OCI-LY1 (cell line): ENCODE data around the gene GPRC5B.

Experiments
- H2AFZ ChIP-seq: fragments of 200-600 bp; sonication (generic), shearing (Covaris generic); 2 replicates; pipeline ENCODE4 v1.6.0; 2014; ENCODE audit warnings: antibody characterized with exemption, mild to moderate bottlenecking, low read length
- H3F3A ChIP-seq: fragments of 200-600 bp; sonication (generic), shearing (Covaris generic); 2 replicates; pipeline ENCODE4 v1.6.0; 2014; ENCODE audit warnings: mild to moderate bottlenecking, antibody characterized with exemption, low read length, moderate library complexity; ENCODE audit not compliant: insufficient read depth
- H3K27ac ChIP-seq: fragments of 200-600 bp; sonication (generic); 2 replicates; pipeline ENCODE4 v1.5.1; 2014; ENCODE audit warnings: low read length, mixed run types, mild to moderate bottlenecking, low read depth; ENCODE audit not compliant: poor library complexity, severe bottlenecking
- H3K27me3 ChIP-seq: fragments of 200-600 bp; sonication (generic); 2 replicates; pipeline ENCODE4 v1.6.0; 2014; ENCODE audit warnings: antibody characterized with exemption, mild to moderate bottlenecking, low read length, moderate library complexity; ENCODE audit not compliant: insufficient read depth
- H3K36me3 ChIP-seq: fragments of 200-600 bp; sonication (generic); 2 replicates; pipeline ENCODE4 v1.6.1; 2014; ENCODE audit warnings: mild to moderate bottlenecking, antibody characterized with exemption, low read length, moderate library complexity, mixed read lengths; ENCODE audit not compliant: insufficient read depth
- H3K4me1 ChIP-seq: fragments of 200-600 bp; sonication (generic); 2 replicates; pipeline ENCODE4 v1.5.1; 2014; ENCODE audit warnings: mild to moderate bottlenecking, low read length, moderate library complexity; ENCODE audit not compliant: insufficient read depth, severe bottlenecking
- H3K4me2 ChIP-seq: fragments of 200-600 bp; sonication (generic), shearing (Covaris generic); 2 replicates; pipeline ENCODE4 v1.6.1; 2014; ENCODE audit warnings: low read length
- H3K4me3 ChIP-seq: fragments of 200-600 bp; sonication (generic); 2 replicates; pipeline ENCODE4 v1.5.1; 2014; ENCODE audit warnings: low read length, low read depth, mild to moderate bottlenecking, mixed read lengths; ENCODE audit not compliant: poor library complexity, severe bottlenecking
- H3K79me2 ChIP-seq: fragments of 200-600 bp; shearing (Covaris generic); 2 replicates; pipeline ENCODE4 v1.6.1; 2016; ENCODE audit warnings: mixed run types, low read length, mixed read lengths; ENCODE audit not compliant: insufficient read depth
- H3K9ac ChIP-seq: fragments of 200-600 bp; sonication (generic), shearing (Covaris generic); 2 replicates; pipeline ENCODE4 v1.6.1; 2014; ENCODE audit warnings: mild to moderate bottlenecking, low read length, mixed read lengths
- H3K9me2 ChIP-seq: fragments of 200-600 bp; sonication (generic), shearing (Covaris generic); 2 replicates; pipeline ENCODE4 v1.6.1; 2014; ENCODE audit warnings: low read depth, mild to moderate bottlenecking, low read length, mixed read lengths
- H3K9me3 ChIP-seq: fragments of 200-600 bp; shearing (Covaris generic); 2 replicates; pipeline ENCODE4 v1.6.1; 2014; ENCODE audit warnings: low read length, mixed read lengths
- H4K20me1 ChIP-seq: fragments of 200-600 bp; sonication (generic), shearing (Covaris generic); 2 replicates; pipeline ENCODE4 v1.6.0; 2016; ENCODE audit warnings: mild to moderate bottlenecking, low read length; ENCODE audit not compliant: insufficient read depth
- CTCF ChIP-seq: fragments of 200-600 bp; sonication (generic), shearing (Covaris generic); IDR thresholded peaks from 2 replicates; pipeline ENCODE4 v1.5.1; 2017; ENCODE audit warnings: mild to moderate bottlenecking, antibody characterized with exemption, low read length, moderate library complexity, mixed read lengths
- EZH2 ChIP-seq: fragments of 200-600 bp; sonication (generic), shearing (Covaris generic); IDR thresholded peaks from 2 replicates; pipeline ENCODE4 v1.8.0; 2017; ENCODE audit warnings: borderline replicate concordance, mixed run types, mild to moderate bottlenecking, antibody characterized with exemption, low read length, moderate library complexity, mixed read lengths

GPRC5B gene

DNA sequence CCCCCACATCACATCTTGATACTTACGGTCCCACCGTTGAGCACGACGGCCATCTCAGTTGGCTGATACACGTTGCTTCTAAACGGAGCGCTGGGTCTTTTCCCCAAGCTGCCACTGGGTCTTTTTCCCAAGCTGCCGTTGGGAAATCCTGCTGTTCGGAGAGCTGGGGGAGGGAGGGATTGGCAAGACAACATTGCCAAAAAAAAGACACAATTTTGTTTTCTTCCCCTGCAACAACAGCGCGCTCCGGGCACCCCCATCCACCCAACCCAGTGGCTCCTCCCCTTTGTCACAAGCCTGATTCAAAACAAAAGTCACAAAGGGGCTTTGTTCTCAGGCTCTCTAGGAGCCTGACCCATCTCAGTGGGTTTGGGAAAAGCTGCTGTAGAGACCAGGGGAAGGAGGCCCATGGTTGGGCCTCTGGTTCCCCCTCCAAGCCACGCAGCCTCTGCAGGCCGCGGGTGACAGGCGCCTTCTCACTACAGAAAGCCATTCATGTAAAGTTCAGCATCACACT, 22.8 kb downstream of the GPRC5B start:
- Histone ChIP-seq H3K27me3 (0 out of 2 replicates have a peak, but pooled peaks cover 2% of the 10 kb centered on the region), H3K79me2 (no peaks in the 10 kb centered on the region), H3K36me3 (no peaks in the 10 kb centered on the region), H3K4me3 (no peak overlapping the region), H3F3A (no peaks in the 10 kb centered on the region), H3K4me2 (no peak overlapping the region), H3K4me1 (no peaks in the 10 kb centered on the region), H3K27ac (no peak overlapping the region), H3K9me2 (no peaks in the 10 kb centered on the region), H4K20me1 (no peaks in the 10 kb centered on the region), H3K9me3 (no peaks in the 10 kb centered on the region), H3K9ac (no peak overlapping the region), H2AFZ (no peak overlapping the region)
- no peak for TF ChIP-seq EZH2
- no peak for TF ChIP-seq CTCF

- Histone ChIP-seq H3K4me1 (no peaks in the 10 kb centered on the region), H3K4me2 (no peak overlapping the region), H2AFZ (no peak overlapping the region), H3K9me2 (no peaks in the 10 kb centered on the region), H3K27me3 (no peaks in the 10 kb centered on the region), H3K36me3 (no peaks in the 10 kb centered on the region), H3F3A (no peaks in the 10 kb centered on the region), H3K9me3 (no peaks in the 10 kb centered on the region), H3K4me3 (no peak overlapping the region), H3K79me2 (no peaks in the 10 kb centered on the region), H4K20me1 (no peaks in the 10 kb centered on the region), H3K9ac (no peak overlapping the region), H3K27ac (no peak overlapping the region)
- TF ChIP-seq CTCF (no peak), EZH2 (no peak)
These were observed 23.5 kb downstream of the GPRC5B start for GRCh38 chr16:19861133-19861532.

GRCh38 chr16:19860166-19861041, 24.2 kb downstream of the GPRC5B start:
- H3K9me2 ChIP-seq: no peaks in the 10 kb centered on the region
- H3K4me3 ChIP-seq: no peak overlapping the region
- H3K9ac ChIP-seq: no peak overlapping the region
- H3K36me3 ChIP-seq: no peaks in the 10 kb centered on the region
- H3K4me2 ChIP-seq: no peak overlapping the region
- TF ChIP-seq CTCF: no peak
- no peak for TF ChIP-seq EZH2
- no peaks in the 10 kb centered on the region for H4K20me1 ChIP-seq
- H3K27ac ChIP-seq: no peak overlapping the region
- no peaks in the 10 kb centered on the region for H3K4me1 ChIP-seq
- H3F3A ChIP-seq: no peaks in the 10 kb centered on the region
- no peaks in the 10 kb centered on the region for H3K9me3 ChIP-seq
- H2AFZ ChIP-seq: no peak overlapping the region
- H3K27me3 ChIP-seq: no peaks in the 10 kb centered on the region
- no peaks in the 10 kb centered on the region for H3K79me2 ChIP-seq
